Endothelial cell of umbilical vein (primary cell): ENCODE measurements around the gene CACNG8. TPM values are rescaled to one million over a fixed set of nuclear protein-coding genes. Genes with fewer than 3 reads are reported as not detected.
"Not testable (repeated sequence)": the region's sequence is repeated elsewhere in the genome, so short reads cannot be mapped to it uniquely, and the experiment has no call there.

ENCODE experiments used
- BruUV-seq: library from RNA; stranded (reverse); fragments of 400-500 nt; replicated peaks from 2 replicates; lab custom pipeline; 2021; lab: Mats Ljungman, UMichigan
- CTCF ChIA-PET: fragments of 300-600, 350-600 bp; sonication (Branson Sonifier 250); formaldehyde crosslinking; loops from one replicate; lab custom pipeline; 2021; ENCODE audit warnings: antibody characterized with exemption, inconsistent platforms; lab: Charles Lee
- POLR2A ChIA-PET: fragments of 300-600, 350-600 bp; sonication (Branson Sonifier 250); formaldehyde crosslinking; loops from one replicate; lab custom pipeline; 2021; ENCODE audit warnings: antibody characterized with exemption, inconsistent platforms; lab: Charles Lee
- DNase-seq: peaks from one replicate; pipeline ENCODE4 v3.0.0-alpha.2; 2011; ENCODE audit warnings: low read depth, low spot score
- FAIRE-seq: peaks from 2 replicates; lab custom pipeline; 2011; peaks lifted over from hg19 to GRCh38; lab: Jason Lieb, UNC
- H2AFZ ChIP-seq: 2 replicates; pipeline ENCODE4 v1.6.0; 2012; ENCODE audit warnings: low read depth, low read length, control low read depth, inconsistent platforms
- H3K27ac ChIP-seq: 2 replicates; pipeline ENCODE4 v1.5.1; 2011; ENCODE audit warnings: low read depth, mild to moderate bottlenecking, control low read depth, low read length, moderate library complexity; ENCODE audit not compliant: insufficient read depth
- H3K27me3 ChIP-seq, 2 experiments: 2 replicates each; pipeline versions ENCODE4 v1.6.0 to v1.6.1; 2011; ENCODE audit warnings: low read length in 2 of 2, mixed read lengths in 1 of 2; ENCODE audit not compliant: control insufficient read depth in 2 of 2, insufficient read depth in 2 of 2
- H3K36me3 ChIP-seq, 2 experiments: 2 replicates in 1 of 2; 3 replicates in 1 of 2; pipeline ENCODE4 v1.5.1; 2011; ENCODE audit warnings: low read length in 2 of 2, mild to moderate bottlenecking in 1 of 2, moderate library complexity in 1 of 2; ENCODE audit not compliant: control insufficient read depth in 2 of 2, insufficient read depth in 2 of 2; ENCODE audit errors: extremely low read depth in 1 of 2
- H3K4me1 ChIP-seq: 3 replicates; pipeline ENCODE4 v1.5.1; 2011; ENCODE audit warnings: mild to moderate bottlenecking, low read length; ENCODE audit not compliant: control insufficient read depth, insufficient read depth; ENCODE audit errors: extremely low read depth
- H3K4me2 ChIP-seq: 2 replicates; pipeline ENCODE4 v1.6.1; 2011; ENCODE audit warnings: low read length, control low read depth, mixed read lengths; ENCODE audit not compliant: insufficient read depth
- H3K4me3 ChIP-seq, 3 experiments: fragments of 200-600 bp in 1 of 3; sonication (generic), shearing (Covaris generic) in 1 of 3; replicated peaks in 1 of 3; 2 replicates each; pipeline ENCODE4 v1.5.1; 2011 to 2016; ENCODE audit warnings: control low read depth in 3 of 3, low read length in 3 of 3, mild to moderate bottlenecking in 2 of 3, inconsistent platforms in 1 of 3, low read depth in 1 of 3, moderate library complexity in 1 of 3; ENCODE audit not compliant: insufficient read depth in 1 of 3
- H3K79me2 ChIP-seq: 2 replicates; pipeline ENCODE4 v1.6.0; 2012; ENCODE audit warnings: low read length, inconsistent platforms; ENCODE audit not compliant: control insufficient read depth, insufficient read depth
- H3K9ac ChIP-seq: replicated peaks from 2 replicates; pipeline ENCODE3; 2011; ENCODE audit warnings: low read length, control low read depth; ENCODE audit not compliant: insufficient read depth; ENCODE audit errors: extremely low read depth
- H3K9me1 ChIP-seq: replicated peaks from 3 replicates; pipeline ENCODE4 v1.6.0; 2011; ENCODE audit warnings: mild to moderate bottlenecking, low read length; ENCODE audit not compliant: control insufficient read depth, insufficient read depth; ENCODE audit errors: extremely low read depth
- H3K9me3 ChIP-seq: replicated peaks from 2 replicates; pipeline ENCODE4 v1.5.1; 2012; ENCODE audit warnings: low read length, inconsistent platforms; ENCODE audit not compliant: control insufficient read depth, insufficient read depth
- H4K20me1 ChIP-seq: replicated peaks from 2 replicates; pipeline ENCODE3; 2011; ENCODE audit warnings: mild to moderate bottlenecking, low read length; ENCODE audit not compliant: control insufficient read depth, insufficient read depth; ENCODE audit errors: extremely low read depth
- EZH2 ChIP-seq: IDR thresholded peaks from 2 replicates; pipeline ENCODE4 v1.6.1; 2012; ENCODE audit warnings: borderline replicate concordance, low read depth, mild to moderate bottlenecking, moderate library complexity, low read length, inconsistent platforms; ENCODE audit not compliant: severe bottlenecking
- FOS ChIP-seq: IDR thresholded peaks from 2 replicates; pipeline ENCODE4 v1.6.1; 2011; ENCODE audit warnings: mild to moderate bottlenecking, low read length, moderate library complexity, borderline replicate concordance; ENCODE audit not compliant: insufficient read depth
- GATA2 ChIP-seq: IDR thresholded peaks from 2 replicates; pipeline ENCODE4 v1.7.0; 2011; ENCODE audit warnings: low read depth, mild to moderate bottlenecking, moderate library complexity, mixed read lengths, low read length; ENCODE audit not compliant: insufficient read length, insufficient read depth
- JUN ChIP-seq: IDR thresholded peaks from 2 replicates; pipeline ENCODE4 v1.6.1; 2011; ENCODE audit warnings: borderline replicate concordance, low read depth; ENCODE audit not compliant: insufficient read length, insufficient read depth
- MYC ChIP-seq: IDR thresholded peaks from one replicate; pipeline ENCODE4 v1.6.1; 2011; ENCODE audit warnings: mild to moderate bottlenecking, low read depth, low read length
- POLR2A ChIP-seq: IDR thresholded peaks from 2 replicates; pipeline ENCODE4 v1.6.1; 2012; ENCODE audit warnings: low read depth, mild to moderate bottlenecking, control low read depth, low read length
- POLR2AphosphoS5 ChIP-seq: IDR thresholded peaks from 2 replicates; pipeline ENCODE4 v1.6.1; 2012; ENCODE audit warnings: low read depth, mild to moderate bottlenecking, control low read depth, low read length, moderate library complexity; ENCODE audit not compliant: insufficient read depth
- dilution Hi-C: fragments of 300-500 bp; cut with MboI; formaldehyde crosslinking; loops from one replicate; pipeline ENCODE4 v1.15.0; 2019; ENCODE audit warnings: low sequenced_read_pairs; ENCODE audit not compliant: extremely low pct_ligation_motif_present
- intact Hi-C: fragments of 100-400 bp; cut with micrococcal nuclease; formaldehyde crosslinking; loops from one replicate; pipeline ENCODE4 v1.10.0; 2022
- polyA plus RNA-seq, 4 experiments: library from polyadenylated mRNA; depleted of rRNA in 3 of 4; stranded (reverse) in 3 of 4; unstranded in 1 of 4; fragments of >200 nt; gene quantifications; 2 replicates each; pipeline versions ENCODE4 v1.2.1 to v1.2.3, GENCODE V29; 2011 to 2012; ENCODE audit warnings: missing spikeins in 1 of 4
- total RNA-seq: library from RNA; stranded (reverse); gene quantifications from 2 replicates; pipeline ENCODE4 v1.2.3, GENCODE V29; 2021
- TF ChIP-seq, protein P1 (sequence below): IDR thresholded peaks from 2 replicates; pipeline ENCODE4 v1.6.1; 2011; ENCODE audit not compliant: insufficient read depth, insufficient read length
- TF ChIP-seq, protein P2 (sequence below), 2 donors: IDR thresholded peaks; 1 replicate in 1 of 2; 2 replicates in 1 of 2; pipeline ENCODE4 v1.5.1; 2011; ENCODE audit warnings: low read length in 2 of 2, mild to moderate bottlenecking in 2 of 2, moderate library complexity in 2 of 2, control low read depth in 1 of 2, inconsistent platforms in 1 of 2, low read depth in 1 of 2; ENCODE audit not compliant: insufficient read depth in 1 of 2; ENCODE audit errors: extremely low read depth in 1 of 2

The CACNG8 gene
- total and polyA plus RNA-seq, 2 donors (not counting 3 experiments of a cell fraction or from before 2014, with no cell fraction given) = 0.18 to 1.7 TPM

DNA sequence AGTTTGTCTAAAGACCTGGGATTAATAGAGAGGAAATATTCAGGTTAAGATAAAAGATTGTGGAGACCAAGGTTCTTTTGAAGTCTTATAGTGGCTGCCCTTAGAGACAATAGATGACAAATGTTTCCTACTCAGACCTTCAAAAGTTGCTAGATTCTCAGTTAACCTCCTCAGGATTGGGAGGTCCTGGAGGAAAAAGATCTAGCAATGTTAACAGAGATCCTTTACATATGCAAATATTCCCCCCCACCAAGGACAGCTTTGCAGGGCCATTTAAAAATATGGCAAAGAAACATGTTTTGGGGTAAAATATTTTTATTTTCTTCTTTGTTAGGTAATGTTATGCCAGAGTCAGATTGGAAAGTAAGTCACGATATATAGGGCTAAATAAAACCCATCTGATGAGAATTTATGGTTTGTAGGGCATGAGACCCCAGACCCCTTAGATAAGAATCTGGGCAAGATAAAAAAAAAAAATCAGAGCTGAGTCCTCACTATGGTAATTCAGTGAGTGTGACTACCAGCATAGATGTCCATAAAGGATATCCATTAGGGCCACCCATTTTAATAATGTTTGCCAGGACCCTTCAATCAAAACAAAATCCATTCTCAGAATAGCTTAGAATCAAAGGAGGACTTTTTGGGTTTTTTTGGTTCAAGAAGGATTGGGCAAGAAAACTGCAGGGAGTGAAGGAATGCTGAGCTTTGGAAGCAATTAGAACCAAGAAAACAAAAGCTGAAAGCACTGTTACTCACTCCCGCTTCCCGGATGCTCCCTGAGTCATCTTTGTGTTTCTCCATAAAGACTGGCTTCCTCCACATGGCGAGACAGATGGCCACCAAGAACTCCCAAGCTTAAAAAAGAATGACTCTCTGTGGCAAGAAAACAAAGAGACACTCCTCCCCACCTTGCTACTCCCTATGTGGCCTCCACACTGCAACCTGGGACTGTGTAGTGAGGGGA is 72.8 kb downstream of the CACNG8 start:
- no peaks in the 10 kb centered on the region for H3K36me3 ChIP-seq
- peak overlapping the region; percentile 25 for H2AFZ ChIP-seq
- intact Hi-C loops (loop anchor here (1.0 to 10.0 kb wide), 3 partner anchors 15 to 841 kb away; partner anchors contain the start of genes NDUFA3 and ZNF665), dilution Hi-C loops (no loop called here)
- FAIRE-seq (peak; percentile 99), DNase-seq (peak; percentile 86)
- ChIA-PET CTCF (interaction anchor here (0.6 to 1.9 kb wide), 12 partner anchors 9 to 840 kb away, joined by 3 to 15 read pairs (median 4); no protein-coding TSS in a partner anchor), POLR2A (interaction anchor here (0.6 kb wide), 1 partner anchor 26 kb away, joined by 7 read pairs; no protein-coding TSS in a partner anchor)
- H3K9me3 ChIP-seq = no peaks in the 10 kb centered on the region
- TF ChIP-seq MYC = peak; percentile 53
- TF ChIP-seq EZH2 = no peak
- TF ChIP-seq POLR2AphosphoS5 = peak; percentile 66
- TF ChIP-seq POLR2A = no peak
- TF ChIP-seq, protein P1, sequence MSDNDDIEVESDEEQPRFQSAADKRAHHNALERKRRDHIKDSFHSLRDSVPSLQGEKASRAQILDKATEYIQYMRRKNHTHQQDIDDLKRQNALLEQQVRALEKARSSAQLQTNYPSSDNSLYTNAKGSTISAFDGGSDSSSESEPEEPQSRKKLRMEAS = no peak
- TF ChIP-seq GATA2 = peak; percentile 63
- peak; percentile 97 for TF ChIP-seq FOS
- TF ChIP-seq JUN = peak; percentile 93
- TF ChIP-seq, protein P2, sequence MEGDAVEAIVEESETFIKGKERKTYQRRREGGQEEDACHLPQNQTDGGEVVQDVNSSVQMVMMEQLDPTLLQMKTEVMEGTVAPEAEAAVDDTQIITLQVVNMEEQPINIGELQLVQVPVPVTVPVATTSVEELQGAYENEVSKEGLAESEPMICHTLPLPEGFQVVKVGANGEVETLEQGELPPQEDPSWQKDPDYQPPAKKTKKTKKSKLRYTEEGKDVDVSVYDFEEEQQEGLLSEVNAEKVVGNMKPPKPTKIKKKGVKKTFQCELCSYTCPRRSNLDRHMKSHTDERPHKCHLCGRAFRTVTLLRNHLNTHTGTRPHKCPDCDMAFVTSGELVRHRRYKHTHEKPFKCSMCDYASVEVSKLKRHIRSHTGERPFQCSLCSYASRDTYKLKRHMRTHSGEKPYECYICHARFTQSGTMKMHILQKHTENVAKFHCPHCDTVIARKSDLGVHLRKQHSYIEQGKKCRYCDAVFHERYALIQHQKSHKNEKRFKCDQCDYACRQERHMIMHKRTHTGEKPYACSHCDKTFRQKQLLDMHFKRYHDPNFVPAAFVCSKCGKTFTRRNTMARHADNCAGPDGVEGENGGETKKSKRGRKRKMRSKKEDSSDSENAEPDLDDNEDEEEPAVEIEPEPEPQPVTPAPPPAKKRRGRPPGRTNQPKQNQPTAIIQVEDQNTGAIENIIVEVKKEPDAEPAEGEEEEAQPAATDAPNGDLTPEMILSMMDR (IDR thresholded peaks at IDR 0.05; ENCODE audit: extremely low read depth in 1 of 2, insufficient read depth in 1 of 2, low read depth in 1 of 2, low read length in 2 of 2) = no peak
- H3K4me2 ChIP-seq = peak overlapping the region; percentile 72
- H3K79me2 ChIP-seq = no peaks in the 10 kb centered on the region
- no peaks in the 10 kb centered on the region for H3K9me1 ChIP-seq
- peak overlapping the region; percentile 68 for H3K27ac ChIP-seq
- BruUV-seq = TSS peak; percentile 83
- H3K4me3 ChIP-seq = no peak overlapping the region
- H4K20me1 ChIP-seq = no peaks in the 10 kb centered on the region
- no peaks in the 10 kb centered on the region for H3K27me3 ChIP-seq
- peak overlapping the region; percentile 17 for H3K9ac ChIP-seq
- H3K4me1 ChIP-seq = peaks cover 16% of the 10 kb centered on the region

DNA sequence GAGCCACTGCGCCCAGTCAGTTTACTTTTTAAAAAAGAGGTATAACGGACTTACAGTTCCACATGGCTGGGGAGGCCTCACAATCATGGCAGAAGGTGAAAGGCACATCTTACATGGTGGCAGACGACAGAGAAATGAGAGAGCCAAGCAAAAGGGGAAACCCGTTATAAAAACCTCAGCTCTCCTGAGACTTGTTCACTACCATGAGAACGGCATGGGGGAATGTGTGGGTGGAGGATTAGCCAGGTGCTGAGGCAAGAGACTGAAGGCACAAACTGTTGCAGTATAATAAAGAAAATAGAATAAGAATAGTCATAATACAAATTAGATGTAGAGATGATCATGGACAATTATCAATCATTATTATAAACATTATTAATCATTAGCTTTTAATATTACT is 73.8 kb downstream of the CACNG8 start:
- BruUV-seq, H3K9me1 ChIP-seq, H3K9ac ChIP-seq, H3K4me2 ChIP-seq, DNase-seq, H3K4me3 ChIP-seq, H3K79me2 ChIP-seq, H3K9me3 ChIP-seq, H3K27me3 ChIP-seq, H3K36me3 ChIP-seq, dilution Hi-C loops, H4K20me1 ChIP-seq, H2AFZ ChIP-seq, FAIRE-seq: not testable (repeated sequence)
- Histone ChIP-seq H3K27ac (peak overlapping the region; percentile 68), H3K4me1 (peaks cover 19% of the 10 kb centered on the region)
- POLR2A ChIA-PET = interaction anchor here (0.6 kb wide), 1 partner anchor 26 kb away, joined by 7 read pairs; no protein-coding TSS in a partner anchor
- CTCF ChIA-PET = interaction anchor here (1.4 to 2.1 kb wide), 2 partner anchors 13 to 159 kb away, joined by 4 to 14 read pairs; no protein-coding TSS in a partner anchor
- intact Hi-C loops = loop anchor here (2.0 to 10.0 kb wide), 2 partner anchors 66 to 842 kb away; partner anchors contain the start of genes NDUFA3 and ZNF665
